ENCODE data around the gene CAPN12.

CAPN12 gene

GRCh38 chr19:38712161-38712748 is 32.0 kb downstream of the CAPN12 start:
- in situ Hi-C loops (cut with MboI; ENCODE audit: low sequenced_read_pairs) = no loop called here

- in situ Hi-C loops (cut with MboI; ENCODE audit: low sequenced_read_pairs) = no loop called here
These were observed 32.5 kb downstream of the CAPN12 start for GRCh38 chr19:38711726-38712153.

- in situ Hi-C loops (cut with MboI; ENCODE audit: low sequenced_read_pairs) = no loop called here
These were observed 33.1 kb downstream of the CAPN12 start for GRCh38 chr19:38710928-38711725.

GRCh38 chr19:38710416-38710702 is 33.9 kb downstream of the CAPN12 start:
- in situ Hi-C loops (cut with MboI; ENCODE audit: low sequenced_read_pairs) = no loop called here

GRCh38 chr19:38709671-38710415 is 34.4 kb downstream of the CAPN12 start:
- in situ Hi-C loops (cut with MboI; ENCODE audit: low sequenced_read_pairs) = no loop called here

- in situ Hi-C loops (cut with MboI; ENCODE audit: low sequenced_read_pairs) = no loop called here
These were observed 35.2 kb downstream of the CAPN12 start for GRCh38 chr19:38709119-38709518.

- in situ Hi-C loops (cut with MboI; ENCODE audit: low sequenced_read_pairs) = no loop called here
These were observed 35.8 kb downstream of the CAPN12 start for GRCh38 chr19:38708413-38709024.

- in situ Hi-C loops (cut with MboI; ENCODE audit: low sequenced_read_pairs) = no loop called here
These were observed 36.7 kb downstream of the CAPN12 start for GRCh38 chr19:38707512-38708114.

- in situ Hi-C loops (cut with MboI; ENCODE audit: low sequenced_read_pairs) = no loop called here
These were observed 37.3 kb downstream of the CAPN12 start for GRCh38 chr19:38706792-38707511.

- in situ Hi-C loops (cut with MboI; ENCODE audit: low sequenced_read_pairs) = no loop called here
These were observed 38.9 kb downstream of the CAPN12 start for GRCh38 chr19:38705197-38706019.

GRCh38 chr19:38704488-38705026 is 39.7 kb downstream of the CAPN12 start:
- in situ Hi-C loops (cut with MboI; ENCODE audit: low sequenced_read_pairs) = no loop called here

- in situ Hi-C loops (cut with MboI; ENCODE audit: low sequenced_read_pairs) = no loop called here
These were observed 40.8 kb downstream of the CAPN12 start for GRCh38 chr19:38703509-38703908.

GRCh38 chr19:38702278-38702677 is 42.0 kb downstream of the CAPN12 start:
- in situ Hi-C loops (cut with MboI; ENCODE audit: low sequenced_read_pairs) = no loop called here

- in situ Hi-C loops (cut with MboI; ENCODE audit: low sequenced_read_pairs) = no loop called here
These were observed 42.7 kb downstream of the CAPN12 start for GRCh38 chr19:38701455-38702063.

GRCh38 chr19:38700902-38701454 is 43.3 kb downstream of the CAPN12 start:
- in situ Hi-C loops (cut with MboI; ENCODE audit: low sequenced_read_pairs) = no loop called here

GRCh38 chr19:38700350-38700901 is 43.8 kb downstream of the CAPN12 start:
- in situ Hi-C loops (cut with MboI; ENCODE audit: low sequenced_read_pairs) = no loop called here

- in situ Hi-C loops (cut with MboI; ENCODE audit: low sequenced_read_pairs) = loop anchor here (10.0 kb wide), 1 partner anchor 55 kb away; the partner anchor contains the start of gene ACTN4
These were observed 44.5 kb downstream of the CAPN12 start for GRCh38 chr19:38699647-38700349.

GRCh38 chr19:38699027-38699346 is 45.3 kb downstream of the CAPN12 start:
- in situ Hi-C loops (cut with MboI; ENCODE audit: low sequenced_read_pairs) = loop anchor here (10.0 kb wide), 1 partner anchor 54 kb away; the partner anchor contains the start of gene ACTN4
